ENCODE measurements around the gene CTAGE9. TPM values are rescaled to one million over a fixed set of nuclear protein-coding genes. Genes with fewer than 3 reads are reported as not detected.

CTAGE9 gene
- total RNA-seq, 1 donor from 2014 or later: not detected

- Histone ChIP-seq H3K27ac (replicated peaks) (no peak overlapping the region), H3K4me1 (no peaks in the 10 kb centered on the region), H3K4me3 (no peak overlapping the region), H3K9me3 (replicated peaks) (no peaks in the 10 kb centered on the region), H3K36me3 (no peaks in the 10 kb centered on the region), H3K27me3 (ENCODE audit: low read depth) (no peaks in the 10 kb centered on the region)
- no peak for DNase-seq
- TF ChIP-seq, protein P1, sequence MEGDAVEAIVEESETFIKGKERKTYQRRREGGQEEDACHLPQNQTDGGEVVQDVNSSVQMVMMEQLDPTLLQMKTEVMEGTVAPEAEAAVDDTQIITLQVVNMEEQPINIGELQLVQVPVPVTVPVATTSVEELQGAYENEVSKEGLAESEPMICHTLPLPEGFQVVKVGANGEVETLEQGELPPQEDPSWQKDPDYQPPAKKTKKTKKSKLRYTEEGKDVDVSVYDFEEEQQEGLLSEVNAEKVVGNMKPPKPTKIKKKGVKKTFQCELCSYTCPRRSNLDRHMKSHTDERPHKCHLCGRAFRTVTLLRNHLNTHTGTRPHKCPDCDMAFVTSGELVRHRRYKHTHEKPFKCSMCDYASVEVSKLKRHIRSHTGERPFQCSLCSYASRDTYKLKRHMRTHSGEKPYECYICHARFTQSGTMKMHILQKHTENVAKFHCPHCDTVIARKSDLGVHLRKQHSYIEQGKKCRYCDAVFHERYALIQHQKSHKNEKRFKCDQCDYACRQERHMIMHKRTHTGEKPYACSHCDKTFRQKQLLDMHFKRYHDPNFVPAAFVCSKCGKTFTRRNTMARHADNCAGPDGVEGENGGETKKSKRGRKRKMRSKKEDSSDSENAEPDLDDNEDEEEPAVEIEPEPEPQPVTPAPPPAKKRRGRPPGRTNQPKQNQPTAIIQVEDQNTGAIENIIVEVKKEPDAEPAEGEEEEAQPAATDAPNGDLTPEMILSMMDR (IDR thresholded peaks at IDR 0.05; ENCODE audit: borderline replicate concordance): no peak
- intact Hi-C loops (cut with micrococcal nuclease): loop anchor here (10.0 kb wide), 1 partner anchor 207 kb away; no protein-coding TSS in a partner anchor
Measured at GRCh38 chr6:131688286-131688685, 22.5 kb downstream of the CTAGE9 start.

- intact Hi-C loops (cut with micrococcal nuclease): loop anchor here (10.0 kb wide), 1 partner anchor 208 kb away; no protein-coding TSS in a partner anchor
- H3K27me3 ChIP-seq (ENCODE audit: low read depth): no peaks in the 10 kb centered on the region
- TF ChIP-seq, protein P1 (IDR thresholded peaks at IDR 0.05; ENCODE audit: borderline replicate concordance): no peak
Measured at GRCh38 chr6:131687022-131687421, 23.8 kb downstream of the CTAGE9 start.

DNA sequence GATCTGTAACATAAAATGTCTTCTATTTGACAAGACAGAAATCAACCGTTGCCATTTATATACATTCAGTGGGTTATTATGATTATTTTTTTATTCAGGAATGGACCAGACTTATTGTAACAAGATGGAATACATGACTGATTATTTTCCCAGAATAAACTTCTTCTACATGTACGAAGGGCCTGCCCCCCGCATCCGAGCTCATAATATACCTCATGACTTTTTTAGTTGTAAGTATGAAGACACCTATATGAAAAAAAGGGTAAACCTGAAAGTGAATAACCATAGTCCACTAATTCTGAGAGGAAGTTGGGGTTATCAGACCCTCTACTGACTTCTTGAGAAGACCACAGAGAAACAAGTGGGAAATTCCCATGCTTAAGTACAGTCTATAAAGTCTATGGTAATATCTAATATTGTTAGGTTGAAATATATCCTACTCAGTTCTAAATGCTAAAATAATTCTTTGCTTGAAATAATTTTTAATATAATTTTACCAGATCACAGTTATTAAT, 25.5 kb downstream of the CTAGE9 start:
- Histone ChIP-seq H3K36me3 (no peaks in the 10 kb centered on the region), H3K4me1 (no peaks in the 10 kb centered on the region), H3K27ac (replicated peaks) (no peak overlapping the region), H3K9me3 (replicated peaks) (no peaks in the 10 kb centered on the region), H3K27me3 (ENCODE audit: low read depth) (no peaks in the 10 kb centered on the region), H3K4me3 (no peak overlapping the region)
- no peak for DNase-seq
- intact Hi-C loops (cut with micrococcal nuclease): loop anchor here (10.0 kb wide), 1 partner anchor 209 kb away; no protein-coding TSS in a partner anchor
- TF ChIP-seq, protein P1 (IDR thresholded peaks at IDR 0.05; ENCODE audit: borderline replicate concordance): no peak

More at GRCh38 chr6:131687022-131687421, 23.8 kb downstream of the CTAGE9 start:
- Histone ChIP-seq H3K9me3 (replicated peaks) (no peaks in the 10 kb centered on the region), H3K4me1 (no peaks in the 10 kb centered on the region), H3K27ac (replicated peaks) (no peak overlapping the region), H3K4me3 (no peak overlapping the region), H3K36me3 (no peaks in the 10 kb centered on the region)
- DNase-seq: no peak

- Histone ChIP-seq H3K27ac (replicated peaks) (no peak overlapping the region), H3K36me3 (no peaks in the 10 kb centered on the region), H3K27me3 (ENCODE audit: low read depth) (no peaks in the 10 kb centered on the region), H3K4me3 (no peak overlapping the region), H3K4me1 (no peaks in the 10 kb centered on the region), H3K9me3 (replicated peaks) (no peaks in the 10 kb centered on the region)
- intact Hi-C loops (cut with micrococcal nuclease): loop anchor here (10.0 kb wide), 1 partner anchor 211 kb away; no protein-coding TSS in a partner anchor
- TF ChIP-seq, protein P1 (IDR thresholded peaks at IDR 0.05; ENCODE audit: borderline replicate concordance): no peak
- DNase-seq: no peak
Measured at GRCh38 chr6:131683479-131683878, 27.3 kb downstream of the CTAGE9 start.

DNA sequence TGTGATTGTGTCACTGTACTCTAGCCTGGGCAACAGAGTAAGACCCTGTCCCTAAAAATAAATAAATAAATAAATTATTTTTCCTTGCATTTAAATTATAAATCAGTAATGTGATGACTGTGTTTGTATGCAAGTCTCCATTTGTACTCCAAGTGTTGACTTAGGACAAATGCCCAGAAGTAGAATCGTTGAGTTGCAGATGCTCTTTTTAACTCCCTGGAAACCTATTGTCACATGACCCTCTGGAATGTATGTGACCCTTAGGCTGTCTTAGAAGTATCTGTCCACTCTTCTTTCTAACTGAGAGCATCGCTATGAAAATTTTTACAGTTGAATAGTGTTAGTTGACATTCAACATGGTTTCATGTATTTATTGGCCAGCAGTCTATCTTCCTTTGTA, 28.4 kb downstream of the CTAGE9 start:
- no peak overlapping the region for H3K27ac ChIP-seq (replicated peaks)
- intact Hi-C loops (cut with micrococcal nuclease): loop anchor here (10.0 kb wide), 1 partner anchor 212 kb away; no protein-coding TSS in a partner anchor
- H3K36me3 ChIP-seq: no peaks in the 10 kb centered on the region
- TF ChIP-seq, protein P1 (IDR thresholded peaks at IDR 0.05; ENCODE audit: borderline replicate concordance): no peak
- no peak for DNase-seq
- no peaks in the 10 kb centered on the region for H3K4me1 ChIP-seq
- no peaks in the 10 kb centered on the region for H3K27me3 ChIP-seq (ENCODE audit: low read depth)
- no peak overlapping the region for H3K4me3 ChIP-seq
- no peaks in the 10 kb centered on the region for H3K9me3 ChIP-seq (replicated peaks)

Measured in left ventricle myocardium inferior (tissue), 1 donor.